ENCODE results near the gene NDUFS6.

DNA sequence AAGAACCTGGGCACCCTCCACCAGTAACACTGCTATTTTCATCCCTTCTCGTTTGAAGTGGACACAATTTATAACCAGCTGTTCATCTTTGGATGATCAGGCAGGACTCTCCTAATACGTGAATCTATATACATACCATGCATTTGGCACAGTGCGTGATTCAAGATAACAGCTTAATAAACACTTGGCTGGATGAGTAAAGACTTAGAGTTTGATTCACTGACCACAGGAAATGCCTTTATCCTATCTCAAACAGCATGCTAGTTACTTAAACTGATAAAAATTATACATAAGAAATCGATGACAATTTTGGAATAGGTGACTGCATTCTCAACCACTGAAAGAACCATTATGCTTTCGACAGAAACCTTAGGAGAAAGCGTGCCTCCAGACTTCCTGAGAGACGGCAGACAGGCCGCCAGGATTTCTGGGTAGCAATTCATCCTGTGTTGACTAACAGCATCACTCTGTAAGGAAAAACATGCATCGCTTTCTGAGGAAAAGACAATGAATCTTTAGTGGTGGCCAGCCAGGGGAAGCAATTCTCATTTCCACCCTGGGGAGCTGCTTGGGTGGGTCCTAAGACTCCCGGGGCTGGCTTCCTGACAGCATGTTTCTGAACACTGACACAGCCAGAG, 11.3 kb upstream of the NDUFS6 start:
- TF ChIP-seq, protein P1, sequence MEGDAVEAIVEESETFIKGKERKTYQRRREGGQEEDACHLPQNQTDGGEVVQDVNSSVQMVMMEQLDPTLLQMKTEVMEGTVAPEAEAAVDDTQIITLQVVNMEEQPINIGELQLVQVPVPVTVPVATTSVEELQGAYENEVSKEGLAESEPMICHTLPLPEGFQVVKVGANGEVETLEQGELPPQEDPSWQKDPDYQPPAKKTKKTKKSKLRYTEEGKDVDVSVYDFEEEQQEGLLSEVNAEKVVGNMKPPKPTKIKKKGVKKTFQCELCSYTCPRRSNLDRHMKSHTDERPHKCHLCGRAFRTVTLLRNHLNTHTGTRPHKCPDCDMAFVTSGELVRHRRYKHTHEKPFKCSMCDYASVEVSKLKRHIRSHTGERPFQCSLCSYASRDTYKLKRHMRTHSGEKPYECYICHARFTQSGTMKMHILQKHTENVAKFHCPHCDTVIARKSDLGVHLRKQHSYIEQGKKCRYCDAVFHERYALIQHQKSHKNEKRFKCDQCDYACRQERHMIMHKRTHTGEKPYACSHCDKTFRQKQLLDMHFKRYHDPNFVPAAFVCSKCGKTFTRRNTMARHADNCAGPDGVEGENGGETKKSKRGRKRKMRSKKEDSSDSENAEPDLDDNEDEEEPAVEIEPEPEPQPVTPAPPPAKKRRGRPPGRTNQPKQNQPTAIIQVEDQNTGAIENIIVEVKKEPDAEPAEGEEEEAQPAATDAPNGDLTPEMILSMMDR (IDR thresholded peaks at IDR 0.05): no peak
- TF ChIP-seq POLR2A (IDR thresholded peaks at IDR 0.05): no peak
